ENCODE measurements around the gene STK39. TPM values are rescaled to one million over a fixed set of nuclear protein-coding genes. Genes with fewer than 3 reads are reported as not detected.

Gene STK39
- total RNA-seq, 4 donors from 2014 or later = 17.4 to 27.6 (median 20.6) TPM

DNA sequence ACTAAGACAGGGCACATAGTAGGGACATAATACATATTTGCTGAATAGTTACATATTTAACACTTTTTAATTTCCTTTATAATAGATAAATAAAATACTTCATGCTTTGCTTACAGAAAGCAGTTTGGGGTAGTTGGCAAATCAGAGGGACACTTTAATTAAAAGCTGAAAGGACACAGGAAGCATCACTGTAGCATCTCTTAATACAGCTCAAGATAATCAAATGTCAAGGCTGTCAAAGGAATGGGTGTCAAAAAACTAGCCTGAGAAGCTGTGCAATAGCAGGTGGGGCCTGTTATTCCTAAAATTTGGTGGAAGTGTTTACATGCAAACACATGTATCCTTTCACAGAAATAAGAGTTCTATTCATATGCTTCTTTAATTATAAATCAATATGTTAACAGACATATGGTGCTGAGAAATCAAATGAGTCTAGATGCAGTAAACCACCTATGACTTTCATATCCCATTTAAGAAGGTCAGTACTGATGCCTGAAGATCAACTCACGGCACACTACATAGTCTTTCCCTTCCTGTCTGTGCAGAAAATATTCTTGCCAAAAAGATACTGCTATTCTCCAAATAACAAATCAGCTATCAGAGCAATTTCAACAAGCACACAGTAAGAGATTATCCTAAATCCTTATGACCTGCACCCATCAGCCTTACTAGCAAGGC is 174.6 kb downstream of the STK39 start:
- no peak for TF ChIP-seq POLR2A (IDR thresholded peaks at IDR 0.05)
- TF ChIP-seq, protein P1, sequence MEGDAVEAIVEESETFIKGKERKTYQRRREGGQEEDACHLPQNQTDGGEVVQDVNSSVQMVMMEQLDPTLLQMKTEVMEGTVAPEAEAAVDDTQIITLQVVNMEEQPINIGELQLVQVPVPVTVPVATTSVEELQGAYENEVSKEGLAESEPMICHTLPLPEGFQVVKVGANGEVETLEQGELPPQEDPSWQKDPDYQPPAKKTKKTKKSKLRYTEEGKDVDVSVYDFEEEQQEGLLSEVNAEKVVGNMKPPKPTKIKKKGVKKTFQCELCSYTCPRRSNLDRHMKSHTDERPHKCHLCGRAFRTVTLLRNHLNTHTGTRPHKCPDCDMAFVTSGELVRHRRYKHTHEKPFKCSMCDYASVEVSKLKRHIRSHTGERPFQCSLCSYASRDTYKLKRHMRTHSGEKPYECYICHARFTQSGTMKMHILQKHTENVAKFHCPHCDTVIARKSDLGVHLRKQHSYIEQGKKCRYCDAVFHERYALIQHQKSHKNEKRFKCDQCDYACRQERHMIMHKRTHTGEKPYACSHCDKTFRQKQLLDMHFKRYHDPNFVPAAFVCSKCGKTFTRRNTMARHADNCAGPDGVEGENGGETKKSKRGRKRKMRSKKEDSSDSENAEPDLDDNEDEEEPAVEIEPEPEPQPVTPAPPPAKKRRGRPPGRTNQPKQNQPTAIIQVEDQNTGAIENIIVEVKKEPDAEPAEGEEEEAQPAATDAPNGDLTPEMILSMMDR (IDR thresholded peaks at IDR 0.05) = no peak
- Histone ChIP-seq H3K36me3 (peaks cover 0 to 54% (median 0%) of the 10 kb centered on the region in 3 donors), H3K4me3 (no peak overlapping the region), H3K9me3 (no peaks in the 10 kb centered on the region), H3K27ac (no peak overlapping the region), H3K4me1 (no peaks in the 10 kb centered on the region), H3K27me3 (no peaks in the 10 kb centered on the region)
- 67 to 85% methylated on average over 1 of the region's 1 CpG for WGBS, 2 donors
- DNase-seq = no peak
- intact Hi-C loops (cut with DNase I) = no loop called here

GRCh38 chr2:168064011-168064998 is 183.1 kb downstream of the STK39 start:
- no peak overlapping the region for H3K4me3 ChIP-seq
- H3K9me3 ChIP-seq = no peaks in the 10 kb centered on the region
- H3K4me1 ChIP-seq = peaks cover 0 to 4% (median 0%) of the 10 kb centered on the region in 3 donors
- H3K27me3 ChIP-seq = no peaks in the 10 kb centered on the region
- WGBS, 2 donors = 60 to 81% methylated on average over 9 of the region's 9 CpGs
- intact Hi-C loops (cut with DNase I) = no loop called here
- TF ChIP-seq, protein P1 (IDR thresholded peaks at IDR 0.05) = no peak
- TF ChIP-seq POLR2A (IDR thresholded peaks at IDR 0.05) = no peak
- H3K36me3 ChIP-seq = peaks cover 0 to 42% (median 0%) of the 10 kb centered on the region in 3 donors
- no peak for DNase-seq
- no peak overlapping the region for H3K27ac ChIP-seq

DNA sequence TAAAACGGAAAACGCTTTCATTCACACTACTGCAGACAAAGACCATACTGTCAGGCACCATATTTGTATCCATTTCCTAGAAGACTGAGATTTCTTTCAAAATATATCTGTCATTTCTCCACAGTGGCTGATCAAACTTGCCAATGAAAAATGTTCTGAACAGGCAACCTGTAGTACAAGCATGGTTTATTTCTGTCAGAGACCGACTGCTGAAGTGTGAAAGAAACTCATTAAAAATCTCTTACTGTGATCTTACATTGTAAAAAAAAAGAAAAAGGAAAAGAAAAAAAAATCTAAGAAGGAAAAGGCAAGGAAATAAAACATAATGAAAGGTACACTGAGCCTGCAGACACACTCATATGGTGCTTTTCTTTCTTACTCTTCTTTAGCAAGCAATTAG is 184.5 kb downstream of the STK39 start:
- no peak overlapping the region for H3K4me3 ChIP-seq
- WGBS, 2 donors = 94% methylated on average over 3 of the region's 3 CpGs
- H3K4me1 ChIP-seq = peaks cover 0 to 4% (median 0%) of the 10 kb centered on the region in 3 donors
- H3K36me3 ChIP-seq = peaks cover 0 to 42% (median 0%) of the 10 kb centered on the region in 3 donors
- intact Hi-C loops (cut with DNase I) = no loop called here
- no peak for DNase-seq
- H3K27ac ChIP-seq = no peak overlapping the region
- no peaks in the 10 kb centered on the region for H3K9me3 ChIP-seq
- H3K27me3 ChIP-seq = no peaks in the 10 kb centered on the region
- TF ChIP-seq, protein P1 (IDR thresholded peaks at IDR 0.05) = no peak
- no peak for TF ChIP-seq POLR2A (IDR thresholded peaks at IDR 0.05)

DNA sequence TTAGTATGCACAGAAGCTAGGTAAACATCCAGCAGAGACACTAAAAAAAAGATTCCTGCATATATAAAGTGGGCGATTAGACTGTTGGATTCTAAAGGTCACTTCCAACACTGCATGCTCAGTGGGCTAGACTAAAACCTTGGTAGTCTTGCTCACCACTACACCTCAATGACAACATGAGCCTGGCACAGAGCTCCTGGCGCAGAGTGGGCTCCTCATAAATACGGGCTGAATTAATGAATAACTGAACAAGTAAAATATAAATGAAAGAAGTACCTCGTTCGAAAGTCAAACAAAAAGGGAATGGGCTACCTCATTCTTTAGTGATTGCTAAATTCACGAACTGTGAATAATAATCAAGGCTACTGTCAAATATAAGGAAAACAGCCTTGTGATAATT is 185.3 kb downstream of the STK39 start:
- Histone ChIP-seq H3K9me3 (no peaks in the 10 kb centered on the region), H3K36me3 (peaks cover 0 to 38% (median 0%) of the 10 kb centered on the region in 3 donors), H3K4me1 (peaks cover 0 to 4% (median 0%) of the 10 kb centered on the region in 3 donors), H3K4me3 (no peak overlapping the region), H3K27ac (no peak overlapping the region), H3K27me3 (no peaks in the 10 kb centered on the region)
- intact Hi-C loops (cut with DNase I) = no loop called here
- 91 to 93% methylated on average over 6 of the region's 6 CpGs for WGBS, 2 donors
- TF ChIP-seq, protein P1 (IDR thresholded peaks at IDR 0.05) = no peak
- TF ChIP-seq POLR2A (IDR thresholded peaks at IDR 0.05) = no peak
- no peak for DNase-seq
